NCI-H1092 (cell line): ENCODE measurements around the gene CATSPER1.
"Not testable (repeated sequence)": the region's sequence is repeated elsewhere in the genome, so short reads cannot be mapped to it uniquely, and the experiment has no call there.

ENCODE experiments used
- DNase-seq: peaks from one replicate; lab custom pipeline; 2025; lab: John Stamatoyannopoulos, UW

The CATSPER1 gene

GRCh38 chr11:66020618-66021357 lies 5.5 kb downstream of the CATSPER1 start:
- no peak for DNase-seq

GRCh38 chr11:66020212-66020611 lies 6.1 kb downstream of the CATSPER1 start:
- DNase-seq, result no peak

DNA sequence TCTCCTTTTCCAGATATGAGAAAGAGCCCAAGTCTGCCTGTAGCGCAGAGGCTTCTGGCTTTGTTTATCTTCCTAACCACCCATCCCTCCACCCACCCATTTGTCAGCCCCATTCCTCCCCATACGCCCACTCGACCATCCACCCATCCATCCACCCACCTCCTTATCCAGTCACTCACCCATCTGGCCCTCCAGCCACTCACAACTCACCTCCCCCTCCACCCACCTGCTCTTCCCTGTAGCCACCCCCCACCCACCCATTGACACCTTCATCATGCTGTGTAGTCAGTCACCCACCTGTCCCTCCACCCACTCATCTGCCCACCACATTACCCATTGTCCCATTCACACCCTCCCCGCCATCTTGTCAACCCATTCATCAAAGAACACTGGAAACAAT lies 9.0 kb downstream of the CATSPER1 start:
- no peak for DNase-seq

DNA sequence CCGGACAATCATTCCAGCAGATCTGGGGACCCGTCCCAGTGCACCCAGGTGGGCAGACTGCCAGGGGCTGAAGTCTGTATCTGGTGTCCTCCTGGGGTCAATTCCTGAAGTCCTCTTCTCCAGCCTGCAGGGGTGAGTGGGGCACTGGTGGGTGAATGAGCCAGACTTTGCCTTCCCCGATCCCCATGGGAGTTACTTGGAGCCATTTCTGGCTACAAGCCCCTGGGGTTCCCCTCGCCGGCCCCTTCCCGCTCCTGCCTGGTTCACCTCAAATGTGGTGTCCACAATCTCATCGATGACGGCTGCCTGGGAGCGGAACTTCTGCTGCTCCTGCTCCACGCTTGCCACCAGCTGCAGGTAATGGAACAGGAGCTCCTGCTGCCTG lies 9.5 kb downstream of the CATSPER1 start:
- no peak for DNase-seq

DNA sequence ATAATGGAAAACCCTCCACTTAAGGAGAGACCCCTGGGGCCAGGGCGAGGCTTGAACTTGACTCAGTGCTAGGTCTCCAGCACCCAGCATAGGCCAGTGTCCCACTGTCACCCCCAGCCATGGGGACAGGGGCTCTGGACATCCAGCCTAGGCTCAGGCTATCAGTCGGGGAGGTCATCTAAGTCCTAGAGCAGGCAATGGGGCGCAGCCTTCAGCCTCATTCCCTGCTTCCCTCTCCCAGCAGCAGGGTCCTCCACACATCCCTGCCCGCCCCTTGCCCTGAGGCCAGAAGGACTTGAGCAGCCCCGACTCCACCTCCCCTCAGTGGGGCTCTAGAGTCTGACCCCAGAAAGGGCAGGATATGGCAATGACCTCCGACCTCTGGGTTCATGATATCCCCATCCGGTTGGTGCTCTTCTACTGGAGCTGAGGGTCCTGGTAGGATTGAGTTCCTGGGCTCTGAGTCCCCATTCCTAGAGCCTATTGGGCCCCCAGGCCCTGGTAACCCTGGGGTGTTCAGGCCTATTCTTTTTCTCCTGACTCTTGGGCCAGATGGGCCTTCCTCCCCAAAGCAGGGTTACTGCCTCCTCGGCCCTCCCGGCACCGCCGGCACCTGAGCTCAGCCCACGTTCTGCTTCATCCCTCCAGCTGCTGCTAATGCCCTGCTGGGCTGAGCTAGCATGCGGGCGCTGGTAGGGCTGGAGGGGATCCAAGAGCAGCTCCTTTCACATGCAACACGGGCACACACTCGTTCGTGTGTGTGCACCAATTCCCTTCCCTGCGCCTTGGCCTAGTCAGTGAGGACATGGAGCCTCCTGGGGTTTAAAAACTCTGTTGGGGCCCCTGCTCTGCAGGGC lies 10.1 kb downstream of the CATSPER1 start:
- no peak for DNase-seq

GRCh38 chr11:66015454-66015881 lies 10.8 kb downstream of the CATSPER1 start:
- DNase-seq, result no peak

DNA sequence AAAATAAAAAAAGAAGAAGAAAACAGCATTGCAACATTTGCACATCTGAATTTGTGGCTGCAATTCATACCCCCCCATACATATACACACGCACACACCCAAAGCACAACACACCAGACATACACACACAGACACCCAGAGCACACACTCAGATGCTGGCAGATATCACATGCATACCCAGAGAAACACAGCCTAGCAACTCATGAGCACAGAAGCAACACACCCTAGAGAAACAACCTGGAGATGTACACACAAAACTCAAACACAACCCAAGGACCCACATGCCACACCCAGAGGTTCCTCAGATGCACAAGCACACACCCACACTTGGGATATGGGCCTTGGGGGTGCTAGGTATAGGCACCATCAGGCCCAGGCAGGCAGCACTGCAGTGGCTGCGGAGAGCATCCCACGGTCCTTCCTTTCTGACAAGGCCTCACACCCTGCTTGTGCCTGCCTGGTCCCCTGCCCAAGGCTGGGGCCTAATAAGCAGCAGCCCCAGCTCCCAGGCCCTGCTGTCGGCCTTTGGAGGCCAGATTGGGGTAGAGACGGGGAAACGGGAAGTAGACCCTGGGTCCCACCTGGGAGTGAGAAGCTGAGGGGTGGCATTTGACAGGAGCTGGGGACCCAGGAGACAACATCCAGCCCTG lies 11.3 kb downstream of the CATSPER1 start:
- DNase-seq, result no peak

- DNase-seq, result no peak
Observed at GRCh38 chr11:66013762-66014100, 12.5 kb downstream of the CATSPER1 start.

DNA sequence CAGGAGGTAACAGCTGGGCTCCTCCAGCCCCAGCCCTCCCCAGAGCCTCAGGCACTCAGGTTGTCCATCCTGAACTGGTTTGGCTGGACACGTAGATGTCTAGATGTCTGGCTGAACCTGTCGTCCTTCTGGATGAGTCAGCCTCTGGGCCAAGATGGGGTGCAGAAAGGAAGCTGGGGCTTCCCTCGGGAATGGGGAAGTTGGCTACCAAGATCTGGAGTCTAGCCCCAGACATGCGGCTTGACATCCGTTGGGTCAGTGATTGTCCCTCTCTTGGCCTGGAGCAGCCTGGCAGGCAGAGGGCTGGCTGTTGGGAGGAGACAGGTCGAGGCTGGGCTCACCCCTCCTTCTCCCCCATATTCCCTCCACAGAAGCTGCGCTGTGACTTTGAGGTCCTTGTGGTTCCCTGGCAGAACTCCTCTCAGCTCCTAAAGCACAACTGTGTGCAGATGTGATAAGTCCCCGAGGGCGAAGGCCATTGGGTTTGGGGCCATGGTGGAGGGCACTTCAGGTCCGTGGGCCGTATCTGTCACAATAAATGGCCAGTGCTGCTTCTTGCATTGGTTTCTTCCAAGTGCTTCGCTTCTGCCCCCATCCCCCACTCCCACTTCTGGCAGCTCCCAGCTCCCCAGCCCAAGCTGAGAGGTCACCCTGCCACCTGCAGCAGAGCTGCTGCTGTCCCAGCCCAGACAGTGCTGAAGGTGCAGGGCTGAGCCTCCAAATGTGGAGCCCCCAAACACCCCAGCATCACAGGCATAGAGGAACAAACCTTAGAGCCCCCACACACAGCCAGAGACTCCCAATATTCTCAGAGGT lies 13.1 kb downstream of the CATSPER1 start:
- DNase-seq, result no peak

DNA sequence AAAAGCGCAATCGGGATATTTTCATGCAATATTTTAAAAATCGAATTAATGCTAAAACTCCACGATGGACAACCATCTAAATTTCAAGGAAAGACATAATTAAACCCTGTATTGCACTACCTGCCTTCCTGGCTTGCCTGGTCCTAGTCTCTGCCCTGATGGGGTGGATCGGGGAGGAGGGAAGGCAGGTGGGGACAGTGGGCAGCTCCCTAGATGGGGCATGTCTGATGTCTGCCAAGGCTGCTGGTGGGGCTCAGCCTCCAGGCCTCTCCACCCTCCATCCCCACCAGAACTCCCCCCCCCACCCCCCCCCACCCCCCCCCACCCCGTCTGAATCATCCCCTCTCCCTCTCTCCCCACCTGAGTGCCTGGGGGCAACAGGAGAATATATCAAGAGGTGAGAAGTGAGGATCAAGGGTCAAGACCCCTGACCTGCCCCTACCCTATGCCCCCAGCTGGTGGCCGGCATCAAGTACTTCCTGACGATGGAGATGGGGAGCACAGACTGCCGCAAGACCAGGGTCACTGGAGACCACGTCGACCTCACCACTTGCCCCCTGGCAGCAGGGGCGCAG lies 13.8 kb downstream of the CATSPER1 start:
- no peak for DNase-seq

GRCh38 chr11:66011785-66012303 lies 14.4 kb downstream of the CATSPER1 start, which contains the start of gene CST6:
TSS of gene CST6 (plus strand) at chr11:66012008. CDS start at chr11:66012045, 37 bp downstream.
- no peak for DNase-seq

DNA sequence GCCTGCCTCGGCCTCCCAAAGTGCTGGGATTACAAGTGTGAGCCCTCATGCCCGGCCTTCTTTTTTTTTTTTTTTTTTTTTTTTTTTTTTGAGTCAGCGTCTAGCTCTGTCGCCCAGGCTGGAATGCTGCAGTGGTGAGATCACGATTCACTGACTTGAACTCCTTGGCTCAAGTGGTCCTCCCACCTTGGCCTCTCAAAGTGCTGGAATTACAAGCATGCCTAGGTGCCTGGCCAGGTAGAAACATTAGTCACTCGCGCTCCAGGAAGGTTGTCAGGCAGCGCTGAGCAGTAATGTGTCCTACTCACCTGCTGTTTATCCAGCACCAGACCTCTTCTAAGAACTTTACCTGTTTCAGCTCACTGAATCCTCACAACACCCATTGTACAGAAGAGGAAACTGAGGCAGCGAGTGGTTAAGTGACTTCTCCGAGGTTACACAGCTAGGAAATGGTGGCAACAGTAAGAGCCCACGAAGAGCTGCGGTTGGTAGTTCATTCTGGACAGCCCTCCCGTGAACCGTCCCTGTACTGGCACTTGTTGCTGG lies 15.0 kb downstream of the CATSPER1 start:
- DNase-seq, result no peak

GRCh38 chr11:66010036-66010435 lies 16.2 kb downstream of the CATSPER1 start:
- not testable (repeated sequence) for DNase-seq

DNA sequence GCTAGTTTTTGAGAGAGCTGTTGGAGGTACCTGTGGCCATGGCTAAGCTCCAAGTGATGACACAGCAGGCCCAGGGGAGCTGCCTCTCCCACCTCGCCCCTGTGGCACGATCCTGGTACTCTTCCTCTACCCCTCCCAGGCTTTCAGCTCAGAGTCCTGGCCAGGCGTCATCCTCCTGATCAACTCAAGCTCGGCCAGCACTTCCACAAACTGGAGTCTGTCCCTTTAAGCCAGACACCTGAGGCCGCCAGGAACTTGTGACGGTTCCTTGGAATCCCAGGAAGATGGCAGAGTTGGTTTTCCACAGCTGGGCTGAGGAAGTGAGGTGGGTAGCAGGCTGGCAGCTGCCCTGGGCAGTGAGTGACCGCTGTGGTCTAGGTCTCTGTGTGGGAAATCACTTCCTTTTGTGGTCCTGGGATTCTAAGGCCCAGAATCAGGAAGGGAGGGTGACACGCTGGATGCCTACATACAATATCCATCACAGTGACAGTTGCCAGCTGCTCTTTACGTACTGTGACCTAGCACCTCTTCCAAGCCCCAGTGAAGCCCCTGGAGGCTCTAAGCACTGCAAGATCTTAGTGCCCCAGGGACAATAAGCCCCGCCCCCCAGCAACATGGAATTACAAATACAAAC lies 17.7 kb downstream of the CATSPER1 start:
- DNase-seq, result no peak

GRCh38 chr11:66008095-66008467 lies 18.2 kb downstream of the CATSPER1 start:
- DNase-seq, result no peak

DNA sequence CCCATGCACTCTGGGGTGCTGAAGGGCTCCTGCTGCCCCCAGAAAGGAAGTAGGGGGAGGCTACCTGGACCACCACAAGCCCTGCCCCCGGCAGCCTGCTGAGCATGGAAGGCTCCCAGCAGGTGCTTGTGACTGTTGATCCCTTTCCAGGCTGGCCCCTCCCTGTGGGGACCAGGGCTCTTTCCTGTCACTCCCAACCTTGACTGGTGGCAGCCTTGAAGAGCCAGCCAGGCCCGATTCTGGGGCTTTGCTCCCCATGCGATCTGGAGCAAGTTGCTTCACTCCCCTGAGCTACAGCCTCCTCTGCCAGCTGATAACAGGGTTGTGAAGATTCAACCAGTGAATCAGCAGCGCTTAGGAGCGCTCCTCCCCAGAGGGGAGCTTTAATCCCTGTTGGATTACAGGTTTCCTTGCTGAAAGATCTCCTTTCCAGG lies 19.1 kb downstream of the CATSPER1 start:
- DNase-seq, result no peak

GRCh38 chr11:66006891-66007176 lies 19.4 kb downstream of the CATSPER1 start:
- DNase-seq, result no peak

- DNase-seq, result no peak
Observed at GRCh38 chr11:66006134-66006890, 20.0 kb downstream of the CATSPER1 start.

DNA sequence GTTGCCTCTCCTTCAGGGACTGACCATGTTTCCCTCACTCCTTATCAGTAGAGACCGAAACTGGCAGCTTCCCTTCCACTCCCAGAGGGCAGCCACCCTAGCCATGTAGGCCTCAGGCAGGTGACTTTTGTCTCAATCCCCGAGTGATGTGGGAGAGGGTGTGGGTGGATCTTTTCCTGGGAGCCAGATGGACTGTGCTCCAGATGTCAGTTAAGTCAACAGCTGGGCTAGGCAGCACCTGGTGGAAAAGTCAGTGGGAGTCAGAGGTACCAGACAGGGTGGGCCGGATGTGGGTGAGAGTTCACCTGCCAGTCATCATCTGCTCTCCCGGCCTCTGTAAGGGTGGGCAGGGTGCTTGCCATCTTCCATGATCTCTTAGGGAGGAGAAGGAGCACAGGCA lies 22.1 kb downstream of the CATSPER1 start:
- no peak for DNase-seq

DNA sequence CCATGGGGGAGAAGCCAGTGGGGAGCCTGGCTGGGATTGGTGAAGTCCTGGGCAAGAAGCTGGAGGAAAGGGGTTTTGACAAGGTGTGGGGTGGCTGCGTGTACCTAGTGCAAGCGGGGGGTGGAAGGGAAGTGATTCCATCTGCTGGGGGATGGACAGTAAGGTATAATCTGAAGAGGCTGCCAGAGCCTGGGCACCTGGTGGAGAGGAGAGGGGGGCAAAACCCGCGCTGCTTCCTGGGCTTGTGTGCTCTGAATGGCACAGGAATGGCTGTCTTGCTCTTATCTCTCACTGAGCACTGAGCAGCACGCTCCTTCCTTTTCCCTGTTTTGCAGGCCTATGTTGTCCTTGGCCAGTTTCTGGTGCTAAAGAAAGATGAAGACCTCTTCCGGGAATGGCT lies 23.0 kb downstream of the CATSPER1 start:
- no peak for DNase-seq
